ENCODE data around the gene GIMAP6.
"Not testable (repeated sequence)": the region's sequence is repeated elsewhere in the genome, so short reads cannot be mapped to it uniquely, and the experiment has no call there.

Gene GIMAP6

DNA sequence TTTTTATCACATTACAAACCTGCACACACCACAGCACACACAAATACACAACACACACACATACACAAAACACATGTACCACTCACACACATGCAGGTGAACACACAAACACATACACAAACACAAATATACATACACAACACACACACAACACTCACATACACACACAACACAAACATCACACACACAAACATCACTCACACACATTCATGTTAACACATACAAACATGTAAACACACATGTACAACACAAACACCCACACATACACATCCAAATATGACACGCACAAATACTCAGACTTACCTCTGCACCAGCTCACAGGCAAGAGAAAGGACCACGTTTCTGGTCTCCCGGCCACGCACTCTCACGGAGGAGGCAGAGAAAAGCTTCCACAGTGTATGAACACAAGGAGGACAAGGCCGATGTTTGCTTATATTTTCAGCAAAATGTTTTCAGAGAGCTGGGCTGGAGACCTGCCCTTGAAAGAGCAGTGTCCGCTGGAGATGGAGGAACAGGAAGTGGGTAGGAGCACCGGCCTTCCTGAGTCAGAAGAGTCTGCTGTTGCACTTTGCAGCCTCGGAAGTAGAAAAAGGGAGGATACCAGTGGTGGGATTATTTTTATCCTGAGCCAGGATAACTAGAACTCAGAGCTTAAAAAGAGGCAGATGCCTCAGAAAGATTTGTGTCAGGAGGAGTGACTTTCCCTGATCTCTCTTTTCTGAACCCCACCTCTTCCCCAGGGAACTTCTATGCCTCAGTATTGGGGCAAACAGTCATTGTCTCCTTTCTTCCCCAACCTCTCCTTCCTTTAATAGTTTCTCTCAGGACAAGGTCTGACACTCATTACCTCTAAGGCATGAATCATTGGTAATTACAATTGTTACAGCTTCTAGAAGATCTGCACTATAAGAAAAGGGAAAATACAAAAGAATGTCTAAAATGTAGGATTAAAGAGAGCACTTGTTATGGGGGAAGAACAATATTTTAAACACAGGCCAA, at the start of gene GIMAP6:
GIMAP6 (minus strand) TSS at position 520 of the 999 bp plus-strand sequence. CDS start 2,243 bp downstream, outside the sequence.
- peak; percentile 32 to 56 for DNase-seq

DNA sequence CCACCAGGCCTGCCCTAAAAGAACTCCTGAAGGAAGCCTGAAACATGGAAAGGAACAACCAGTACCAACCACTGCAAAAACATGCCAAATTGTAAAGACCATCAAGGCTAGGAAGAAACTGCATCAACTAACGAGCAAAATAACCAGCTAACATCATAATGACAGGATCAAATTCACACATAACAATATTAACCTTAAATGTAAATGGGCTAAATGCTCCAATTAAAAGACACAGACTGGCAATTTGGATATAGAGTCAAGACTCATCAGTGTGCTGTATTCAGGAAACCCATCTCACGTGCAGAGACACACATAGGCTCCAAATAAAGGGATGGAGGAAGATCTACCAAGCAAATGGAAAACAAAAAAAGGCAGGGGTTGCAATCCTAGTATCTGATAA, 48.2 kb upstream of the GIMAP6 start:
- not testable (repeated sequence) for DNase-seq

DNA sequence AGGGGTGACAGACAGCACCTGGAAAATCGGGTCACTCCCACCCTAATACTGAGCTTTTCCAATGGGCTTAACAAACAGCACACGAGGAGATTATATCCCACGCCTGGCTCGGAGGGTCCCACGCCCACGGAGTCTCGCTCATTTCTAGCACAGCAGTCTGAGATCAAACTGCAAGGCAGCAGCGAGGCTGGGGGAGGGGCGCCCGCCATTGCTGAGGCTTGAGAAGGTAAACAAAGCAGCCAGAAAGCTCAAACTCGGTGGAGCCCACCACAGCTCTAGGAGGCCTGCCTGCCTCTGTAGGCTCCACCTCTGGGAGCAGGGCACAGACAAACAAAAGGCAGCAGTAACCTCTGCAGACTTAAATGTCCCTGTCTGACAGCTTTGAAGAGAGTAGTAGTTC, 46.4 kb upstream of the GIMAP6 start:
- DNase-seq = not testable (repeated sequence)

- peak; percentile 46 to 79 for DNase-seq
Observed at GRCh38 chr7:150676854-150677253, 44.7 kb upstream of the GIMAP6 start.

- DNase-seq = not testable (repeated sequence)
Observed at GRCh38 chr7:150676276-150676675, 44.1 kb upstream of the GIMAP6 start.

- DNase-seq = no peak
Observed at GRCh38 chr7:150675714-150676113, 43.5 kb upstream of the GIMAP6 start.

DNA sequence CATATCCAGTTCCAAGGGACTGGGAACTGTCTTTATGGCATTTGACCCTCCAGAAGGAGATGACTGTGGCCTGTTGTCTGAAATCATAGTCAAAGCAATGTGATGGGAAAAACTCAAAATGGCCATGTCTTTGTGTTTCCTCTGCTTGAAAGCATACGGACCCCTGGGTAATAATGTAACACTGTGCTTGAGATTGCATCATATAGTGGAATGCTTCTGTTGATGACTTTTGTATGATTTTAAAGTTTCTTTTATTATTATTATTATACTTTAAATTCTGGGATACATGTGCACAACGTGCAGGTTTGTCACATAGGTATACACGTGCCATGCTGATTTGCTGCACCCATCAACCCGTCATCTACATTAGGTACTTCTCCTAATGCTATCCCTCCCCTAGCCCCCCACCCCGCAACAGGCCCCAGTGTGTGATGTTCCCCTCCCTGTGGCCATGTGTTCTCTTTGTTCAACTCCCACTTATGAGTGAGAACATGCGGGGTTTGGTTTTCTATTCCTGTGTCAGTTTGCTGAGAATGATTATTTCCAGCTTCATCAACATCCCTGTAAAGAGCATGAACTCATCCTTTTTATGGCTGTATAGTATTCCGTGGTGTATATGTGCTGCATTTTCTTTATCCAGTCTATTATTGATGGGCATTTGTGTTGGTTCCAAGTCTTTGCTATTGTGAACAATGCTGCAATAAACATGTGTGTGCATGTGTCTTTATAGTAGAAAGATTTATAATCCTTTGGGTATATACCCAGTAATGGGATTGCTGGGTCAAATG, 39.8 kb upstream of the GIMAP6 start:
- not testable (repeated sequence) for DNase-seq

- no peak for DNase-seq
Observed at GRCh38 chr7:150668977-150669376, 36.8 kb upstream of the GIMAP6 start.

DNA sequence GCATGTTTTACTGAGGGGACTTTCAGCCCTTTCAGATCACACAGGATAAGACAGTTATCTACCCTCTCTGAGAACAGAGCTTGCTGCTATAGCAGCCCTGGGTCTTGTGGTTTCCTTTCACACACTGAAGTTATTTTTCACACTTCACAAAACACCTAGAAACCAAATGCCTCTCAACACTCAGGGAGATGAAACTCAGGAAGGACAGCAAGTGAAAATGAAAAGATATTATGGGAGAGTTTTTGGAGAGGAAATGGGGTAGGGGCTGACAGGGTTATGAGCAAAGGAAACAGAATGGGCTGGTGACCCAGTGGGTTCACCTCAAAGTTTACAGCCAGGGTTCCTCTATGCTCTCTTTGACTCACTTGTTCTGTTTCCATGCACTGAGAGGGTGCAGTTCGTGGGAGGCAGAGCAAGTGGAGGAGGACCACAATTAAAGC, 36.3 kb upstream of the GIMAP6 start:
- peak; percentile 60 to 86 for DNase-seq

GRCh38 chr7:150666412-150666811, 34.2 kb upstream of the GIMAP6 start:
- DNase-seq = no peak

DNA sequence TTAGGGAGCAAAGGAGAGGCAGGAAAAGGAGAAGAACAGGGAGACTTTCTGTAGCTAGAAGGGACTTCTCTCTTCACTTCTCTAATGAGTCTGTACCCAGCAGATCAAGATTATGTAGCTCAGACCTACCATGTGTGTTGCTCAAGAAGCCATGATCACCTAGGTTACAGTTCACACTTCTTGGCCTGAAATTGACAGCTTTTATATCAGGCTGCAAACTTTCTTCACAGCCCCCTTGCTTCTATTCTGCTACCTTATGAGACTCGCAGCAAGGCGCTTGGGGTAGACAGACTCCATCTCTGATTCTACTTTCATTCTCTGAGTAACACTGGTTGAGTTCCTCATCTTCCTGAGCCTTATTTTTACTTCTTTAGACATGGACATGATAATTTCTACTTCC, 33.7 kb upstream of the GIMAP6 start:
- DNase-seq = peak; percentile 36 to 63

DNA sequence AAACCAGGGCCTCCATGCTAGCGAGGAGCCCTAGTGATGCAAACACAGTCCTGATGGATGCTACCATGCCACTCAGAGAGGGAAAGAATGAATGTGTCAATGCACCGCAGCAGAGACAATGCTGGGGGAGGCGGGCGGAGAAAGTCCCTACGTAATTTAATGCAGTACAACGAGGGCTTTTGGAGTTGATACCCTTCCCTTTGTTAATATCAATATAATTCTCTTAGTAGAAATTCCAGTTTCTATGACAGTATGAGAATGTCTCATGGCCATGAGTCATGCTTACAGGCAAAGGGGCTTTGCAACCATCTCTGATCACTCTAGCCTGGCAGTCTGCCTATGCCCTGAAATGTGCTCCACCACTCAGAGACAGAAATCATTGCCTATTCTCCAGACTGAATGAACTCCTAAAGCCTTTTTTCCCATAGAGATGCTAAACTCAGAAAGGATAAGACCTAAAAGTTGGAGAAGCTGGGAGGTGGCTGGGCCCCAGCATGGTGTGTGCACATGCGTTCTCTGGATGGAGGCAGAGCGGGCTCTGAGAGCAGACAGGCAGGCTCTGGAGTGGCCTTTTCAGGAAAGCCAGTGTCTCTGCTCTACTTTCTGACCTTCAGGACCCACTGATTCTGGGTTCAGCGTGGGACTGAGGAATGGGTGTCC, 33.0 kb upstream of the GIMAP6 start:
- DNase-seq = no peak

- DNase-seq = peak; percentile 43 to 76
Observed at GRCh38 chr7:150663802-150664494, 31.8 kb upstream of the GIMAP6 start.

DNA sequence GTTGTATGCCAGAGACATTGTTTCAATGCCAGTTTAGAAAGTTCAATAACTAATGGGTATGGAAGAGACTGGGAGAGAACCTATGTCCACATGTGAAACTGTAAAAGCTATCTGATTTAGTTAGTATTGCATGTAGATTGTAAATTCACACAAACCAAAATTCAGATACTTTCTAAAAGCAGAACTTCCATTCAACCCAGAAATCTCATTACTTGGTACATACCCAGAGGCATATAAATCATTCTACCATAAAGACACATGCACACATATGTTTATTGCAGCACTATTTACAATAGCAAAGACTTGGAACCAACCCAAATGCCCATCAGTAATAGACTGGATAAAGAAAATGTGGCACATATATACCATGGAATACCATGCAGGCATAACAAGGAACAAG, 30.6 kb upstream of the GIMAP6 start:
- DNase-seq = not testable (repeated sequence)

DNA sequence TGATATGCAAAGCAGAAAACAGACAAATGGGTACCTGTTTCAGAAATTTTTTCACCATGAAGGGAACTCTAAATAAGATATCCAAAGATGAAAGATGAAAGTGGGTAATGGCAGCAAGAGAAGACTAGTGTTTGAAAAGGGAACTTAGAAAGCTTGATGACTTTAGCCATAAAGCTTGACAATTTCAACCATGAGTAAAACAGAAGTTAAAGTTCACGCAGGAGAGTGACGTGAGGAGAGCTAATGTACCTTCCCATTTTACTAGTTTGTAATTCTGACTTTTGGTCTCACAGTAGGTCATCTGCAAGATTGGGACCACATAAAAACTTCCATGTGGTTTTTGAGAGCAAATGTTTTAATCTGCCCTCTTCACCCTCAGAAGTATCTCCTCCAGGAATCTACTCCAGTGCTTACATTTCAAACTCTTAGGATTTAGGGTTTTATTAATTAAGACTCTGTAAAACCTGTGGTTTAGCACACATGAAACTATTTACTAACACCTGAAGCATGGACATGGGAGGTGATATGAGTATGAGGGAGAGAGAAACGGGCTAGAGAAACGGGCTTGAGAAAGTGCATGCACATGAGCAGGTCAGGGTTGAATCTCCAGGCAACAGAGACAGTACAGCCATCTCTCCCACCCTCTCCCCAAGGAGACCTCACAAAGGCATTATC, 28.9 kb upstream of the GIMAP6 start:
- DNase-seq = no peak

- no peak for DNase-seq
Observed at GRCh38 chr7:150657526-150657925, 25.3 kb upstream of the GIMAP6 start.

GRCh38 chr7:150656047-150656446, 23.9 kb upstream of the GIMAP6 start:
- no peak for DNase-seq

DNA sequence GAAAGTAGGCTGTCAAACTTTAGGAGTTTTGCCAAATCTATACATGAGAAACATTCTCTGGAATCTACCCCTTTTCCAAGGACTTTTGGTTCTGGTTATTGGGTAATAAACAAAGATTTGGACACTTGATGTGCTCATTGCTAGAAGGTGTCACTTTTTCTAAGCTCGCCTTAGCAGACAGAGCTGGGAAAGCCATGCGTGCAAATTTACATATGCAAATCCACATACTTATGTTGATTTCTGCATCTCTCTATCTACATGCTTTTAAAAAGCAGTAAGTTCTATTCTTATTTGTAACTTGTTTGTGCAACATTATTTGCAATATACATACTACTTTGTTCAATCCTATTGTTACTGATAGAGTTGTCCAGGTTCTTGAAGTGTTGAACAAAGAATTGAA, 22.5 kb upstream of the GIMAP6 start:
- no peak for DNase-seq

GRCh38 chr7:150649080-150649385, 16.8 kb upstream of the GIMAP6 start:
- no peak for DNase-seq

DNA sequence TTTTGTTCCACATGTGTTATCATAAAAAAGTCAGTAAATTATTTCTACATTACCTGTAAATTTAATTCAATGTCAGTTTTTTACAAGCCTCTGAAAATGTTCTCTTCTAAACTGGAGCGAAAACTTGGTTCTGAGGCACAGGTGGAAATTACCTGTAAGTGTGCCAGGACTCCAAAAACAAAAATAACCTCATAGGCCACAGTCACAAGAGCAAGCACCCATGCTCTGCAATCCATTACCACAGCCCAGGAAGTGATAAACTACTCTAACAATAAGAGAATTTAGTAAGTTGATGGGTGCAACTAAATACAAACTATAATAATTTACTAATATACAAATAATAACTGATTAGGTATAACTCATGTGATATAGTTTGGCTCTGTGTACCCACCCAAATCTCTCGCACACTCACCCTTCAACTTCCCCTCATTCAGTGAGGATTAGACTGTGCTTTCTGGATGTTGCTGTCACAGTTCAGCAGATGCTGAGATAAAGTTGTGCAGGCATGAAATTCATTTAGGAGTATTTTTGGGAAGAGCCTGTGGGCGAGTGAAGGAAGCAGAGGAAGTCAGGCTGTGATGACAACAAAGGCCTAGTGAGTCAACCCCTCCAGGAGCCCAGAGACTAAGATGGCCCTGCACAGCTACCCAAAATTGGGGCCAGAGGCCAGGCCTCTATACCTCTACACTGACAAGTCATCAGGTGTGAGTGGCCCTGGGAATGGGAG, 16.3 kb upstream of the GIMAP6 start:
- DNase-seq = peak in 1 of 2 donors; percentile 53
